Activated T-helper 17 cell treated with anti-CD3 and anti-CD28 coated beads, Interleukin-2, amount 50 U/mL, for 72 hours (primary cell): ENCODE measurements around the gene ARHGAP28. TPM values are rescaled to one million over a fixed set of nuclear protein-coding genes. Genes with fewer than 3 reads are reported as not detected.
"Not testable (repeated sequence)": the region's sequence is repeated elsewhere in the genome, so short reads cannot be mapped to it uniquely, and the experiment has no call there.

Experiments used
- ATAC-seq: fragments of 150-1000 bp; cut with Tn5 transposase; replicated peaks from 2 replicates; pipeline ENCODE4 v1.10.0; 2021; ENCODE audit warnings: mild to moderate bottlenecking, moderate library complexity
- H3K27ac Mint-ChIP-seq: one replicate; pipeline ENCODE4 v1.8.0; 2022; ENCODE audit warnings: mixed read lengths
- H3K27me3 Mint-ChIP-seq: one replicate; pipeline ENCODE4 v1.8.0; 2022; ENCODE audit warnings: mixed read lengths
- H3K36me3 Mint-ChIP-seq: one replicate; pipeline ENCODE4 v1.8.0; 2022; ENCODE audit warnings: low read depth, mild to moderate bottlenecking, mixed read lengths
- H3K4me1 Mint-ChIP-seq: one replicate; pipeline ENCODE4 v1.8.0; 2022; ENCODE audit warnings: mixed read lengths
- H3K4me3 Mint-ChIP-seq: one replicate; pipeline ENCODE4 v1.8.0; 2022; ENCODE audit warnings: mild to moderate bottlenecking, mixed read lengths
- H3K9me3 Mint-ChIP-seq: one replicate; pipeline ENCODE4 v1.8.0; 2022; ENCODE audit warnings: mixed read lengths
- total RNA-seq, 2 donors: library from RNA; stranded (reverse); gene quantifications; one replicate each; pipeline ENCODE4 v1.2.3, GENCODE V29; 2022

ARHGAP28 gene
- total RNA-seq, 2 donors from 2014 or later, result not detected

GRCh38 chr18:6891788-6892187 is 162.3 kb downstream of the ARHGAP28 start:
- no peaks in the 10 kb centered on the region for H3K36me3 Mint-ChIP-seq
- no peak for ATAC-seq
- H3K9me3 Mint-ChIP-seq, result no peaks in the 10 kb centered on the region
- no peak overlapping the region for H3K4me3 Mint-ChIP-seq
- H3K27me3 Mint-ChIP-seq, result no peaks in the 10 kb centered on the region
- no peak overlapping the region for H3K27ac Mint-ChIP-seq
- H3K4me1 Mint-ChIP-seq, result no peaks in the 10 kb centered on the region

GRCh38 chr18:6901286-6901926 is 171.9 kb downstream of the ARHGAP28 start:
- no peak overlapping the region for H3K27ac Mint-ChIP-seq
- ATAC-seq, result no peak
- no peak overlapping the region for H3K4me3 Mint-ChIP-seq
- H3K27me3 Mint-ChIP-seq, result no peaks in the 10 kb centered on the region
- peaks cover 12% of the 10 kb centered on the region for H3K9me3 Mint-ChIP-seq
- no peaks in the 10 kb centered on the region for H3K36me3 Mint-ChIP-seq
- H3K4me1 Mint-ChIP-seq, result no peaks in the 10 kb centered on the region

DNA sequence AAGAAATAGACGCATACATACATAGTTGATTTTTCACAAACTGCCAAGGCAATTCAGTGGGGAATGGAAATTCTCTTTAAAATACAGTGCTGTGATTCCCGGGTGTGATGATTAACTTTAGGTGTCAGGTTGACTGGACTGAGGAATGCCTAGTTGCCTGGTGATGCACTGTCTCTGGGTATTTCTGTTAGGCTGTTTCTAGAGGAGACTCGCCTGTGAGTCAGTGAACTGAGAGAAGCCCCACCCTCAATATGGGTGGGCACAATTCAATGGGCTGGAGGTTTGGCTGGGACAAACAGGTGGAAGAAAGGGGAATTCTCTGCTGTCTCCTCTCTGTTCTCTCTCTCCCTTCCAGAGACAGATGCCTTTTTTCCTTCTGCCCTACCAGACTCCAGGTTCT is 187.6 kb downstream of the ARHGAP28 start:
- H3K4me1 Mint-ChIP-seq, result peaks cover 5% of the 10 kb centered on the region
- peaks cover 5% of the 10 kb centered on the region for H3K9me3 Mint-ChIP-seq
- no peak overlapping the region for H3K27ac Mint-ChIP-seq
- H3K36me3 Mint-ChIP-seq, result no peaks in the 10 kb centered on the region
- no peak for ATAC-seq
- no peak overlapping the region for H3K4me3 Mint-ChIP-seq
- H3K27me3 Mint-ChIP-seq, result peaks cover 3% of the 10 kb centered on the region

DNA sequence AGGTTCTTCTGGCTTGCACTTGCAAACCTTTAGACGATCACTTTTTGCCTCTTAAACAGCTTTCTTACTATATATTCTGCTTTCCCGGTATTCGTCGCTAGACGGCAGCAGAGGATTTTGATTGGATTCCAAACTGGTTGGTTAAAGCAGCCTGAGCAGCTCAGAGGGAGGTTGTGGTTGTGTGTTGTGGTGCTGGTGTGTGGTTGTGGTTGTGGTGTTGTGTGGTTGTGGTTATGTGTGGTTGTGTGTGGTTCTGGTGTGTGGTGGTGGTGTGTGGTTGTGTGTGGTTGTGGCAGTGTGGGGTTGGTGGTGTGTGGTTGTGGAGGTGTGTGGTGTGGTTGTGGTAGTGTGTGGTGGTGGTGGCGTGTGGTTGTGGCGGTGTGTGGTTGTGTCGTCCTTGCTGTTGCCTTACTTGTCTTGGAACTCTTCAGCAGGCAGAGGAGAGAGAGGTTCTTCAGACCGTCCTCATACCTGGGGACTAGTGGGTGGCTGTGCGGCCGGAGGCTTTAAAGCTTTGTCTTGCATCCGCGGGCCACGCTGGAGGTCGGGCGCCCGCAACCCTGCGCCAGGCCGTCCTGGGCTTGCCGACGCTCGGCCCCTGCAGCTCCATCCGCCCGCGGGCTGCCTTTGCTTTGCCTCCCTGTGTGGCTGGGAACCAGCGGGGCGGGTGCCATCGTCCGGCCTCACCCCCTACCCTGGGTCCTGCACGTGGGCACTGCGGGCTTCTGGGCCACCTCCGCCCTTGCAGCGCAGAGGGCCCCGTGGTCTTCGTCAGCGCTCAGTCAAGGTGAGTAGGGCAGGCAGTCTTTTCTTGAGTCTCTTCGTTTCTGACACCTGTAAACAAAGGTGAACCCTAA is 190.8 kb downstream of the ARHGAP28 start:
- no peaks in the 10 kb centered on the region for H3K36me3 Mint-ChIP-seq
- peaks cover 3% of the 10 kb centered on the region for H3K27me3 Mint-ChIP-seq
- peaks cover 14% of the 10 kb centered on the region for H3K9me3 Mint-ChIP-seq
- no peak overlapping the region for H3K4me3 Mint-ChIP-seq
- H3K4me1 Mint-ChIP-seq, result peaks cover 5% of the 10 kb centered on the region
- no peak for ATAC-seq
- no peak overlapping the region for H3K27ac Mint-ChIP-seq

- Mint-ChIP-seq H3K4me3 (no peak overlapping the region), H3K4me1 (peaks cover 5% of the 10 kb centered on the region), H3K27ac (no peak overlapping the region), H3K9me3 (peaks cover 14% of the 10 kb centered on the region), H3K27me3 (peaks cover 3% of the 10 kb centered on the region), H3K36me3 (no peaks in the 10 kb centered on the region)
- ATAC-seq, result no peak
Measured at GRCh38 chr18:6921571-6921970, 192.1 kb downstream of the ARHGAP28 start.

DNA sequence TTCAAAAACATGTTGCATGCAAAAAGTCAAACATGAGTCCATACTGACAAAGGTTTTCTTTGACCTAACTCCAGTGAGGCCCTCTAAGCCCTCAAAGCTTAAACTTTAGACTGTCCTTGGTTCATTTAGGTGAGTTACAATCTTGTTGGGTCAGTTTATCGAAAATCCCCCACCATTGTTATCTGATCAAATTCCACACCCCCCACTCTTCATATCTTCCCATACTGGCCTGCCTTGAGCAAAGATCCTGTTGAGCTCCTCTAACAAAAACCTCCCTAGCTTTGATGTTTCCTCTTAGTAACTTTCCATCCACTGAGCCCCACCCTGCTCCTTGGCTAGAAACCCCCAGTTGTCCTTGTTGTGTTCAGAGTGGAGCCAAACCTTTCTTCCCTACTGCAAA is 193.7 kb downstream of the ARHGAP28 start:
- no peak for ATAC-seq
- Mint-ChIP-seq H3K27me3 (peaks cover under 1% of the 10 kb centered on the region), H3K9me3 (peaks cover 14% of the 10 kb centered on the region), H3K36me3 (no peaks in the 10 kb centered on the region), H3K27ac (no peak overlapping the region), H3K4me3 (no peak overlapping the region), H3K4me1 (peaks cover 5% of the 10 kb centered on the region)

DNA sequence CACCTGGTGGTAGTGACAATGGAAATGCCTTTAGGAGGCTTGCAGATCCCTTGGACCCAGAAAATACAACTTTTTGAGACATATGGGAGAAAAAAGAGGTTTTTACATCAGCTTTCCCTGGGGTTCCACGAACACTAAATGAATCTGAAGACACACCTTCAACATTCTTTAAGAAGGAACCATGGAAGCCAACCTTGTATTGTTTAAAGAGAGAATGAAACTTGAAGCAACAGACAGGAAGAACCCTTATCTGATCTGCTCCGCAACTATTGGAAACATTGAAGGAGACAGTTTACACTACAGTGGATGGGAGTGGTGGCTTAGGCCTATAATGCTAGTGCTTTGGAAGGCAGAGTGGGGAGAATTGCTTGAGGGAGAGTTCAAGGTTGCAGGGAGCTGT is 197.6 kb downstream of the ARHGAP28 start:
- ATAC-seq, result no peak
- Mint-ChIP-seq H3K27me3 (no peaks in the 10 kb centered on the region), H3K9me3 (peaks cover 20% of the 10 kb centered on the region)

DNA sequence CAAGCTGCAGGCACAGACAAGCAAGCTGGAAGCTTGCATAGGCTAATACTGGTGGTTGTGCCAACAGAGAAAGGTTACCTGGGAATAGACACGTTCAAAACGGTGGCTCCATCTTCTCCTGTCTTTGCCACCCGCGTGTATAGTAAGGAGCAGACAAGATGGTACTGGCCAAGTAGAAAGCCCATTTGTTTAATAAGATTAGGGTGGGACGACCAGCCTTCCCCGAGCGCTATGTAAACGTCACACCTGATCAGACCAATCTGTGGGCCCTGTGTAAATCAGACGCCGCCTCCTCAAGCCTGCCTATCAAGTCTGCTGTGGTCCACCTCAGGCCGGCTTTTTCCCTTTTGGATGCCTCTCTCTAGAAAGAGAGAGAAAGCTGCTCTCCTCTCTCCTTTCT is 198.8 kb downstream of the ARHGAP28 start:
- Mint-ChIP-seq H3K27ac (no peak overlapping the region), H3K9me3 (peaks cover 18% of the 10 kb centered on the region), H3K36me3 (no peaks in the 10 kb centered on the region), H3K4me1 (no peaks in the 10 kb centered on the region), H3K4me3 (no peak overlapping the region), H3K27me3 (no peaks in the 10 kb centered on the region)
- ATAC-seq, result no peak

More for the DNA sequence above, 197.6 kb downstream of the ARHGAP28 start:
- H3K36me3 Mint-ChIP-seq, result no peaks in the 10 kb centered on the region
- no peak overlapping the region for H3K27ac Mint-ChIP-seq
- no peaks in the 10 kb centered on the region for H3K4me1 Mint-ChIP-seq
- no peak overlapping the region for H3K4me3 Mint-ChIP-seq

DNA sequence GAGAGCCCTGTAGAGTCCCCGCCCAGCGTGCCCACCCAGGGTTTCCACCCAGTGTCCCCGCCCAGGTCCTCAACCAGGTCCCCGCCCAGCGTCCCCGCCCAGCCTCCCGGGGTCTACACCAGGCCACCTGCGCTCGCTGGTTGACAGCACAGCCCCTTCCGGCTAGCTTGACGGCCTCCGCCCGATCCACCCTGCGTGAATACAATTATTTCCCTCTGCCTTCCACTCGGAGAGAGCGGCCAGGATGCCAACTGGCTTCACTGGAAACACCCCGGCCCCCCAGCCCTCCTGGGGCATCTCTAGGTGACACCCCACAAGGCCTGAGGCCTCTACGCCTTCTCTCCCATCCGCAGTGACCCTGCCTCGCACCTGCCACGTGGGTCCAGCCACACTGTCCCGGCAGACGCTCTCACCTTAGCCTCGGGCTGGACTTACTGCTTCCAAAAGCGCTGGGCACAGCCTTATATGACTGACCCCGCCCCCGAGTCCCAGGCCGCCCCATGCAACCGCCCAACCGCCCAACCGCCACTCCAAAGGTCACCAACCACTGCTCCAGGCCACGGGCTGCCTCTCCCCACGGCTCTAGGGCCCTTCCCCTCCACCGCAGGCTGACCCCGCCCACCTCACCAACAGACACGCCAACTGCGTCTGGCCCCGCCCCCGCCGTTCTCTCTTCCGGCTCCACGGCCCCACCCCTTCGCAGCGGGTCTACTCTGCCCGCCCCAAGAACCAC is 200.0 kb downstream of the ARHGAP28 start:
- no peaks in the 10 kb centered on the region for H3K4me1 Mint-ChIP-seq
- peaks cover 11% of the 10 kb centered on the region for H3K9me3 Mint-ChIP-seq
- no peak for ATAC-seq
- no peak overlapping the region for H3K4me3 Mint-ChIP-seq
- H3K27ac Mint-ChIP-seq, result no peak overlapping the region
- H3K36me3 Mint-ChIP-seq, result no peaks in the 10 kb centered on the region
- no peaks in the 10 kb centered on the region for H3K27me3 Mint-ChIP-seq

DNA sequence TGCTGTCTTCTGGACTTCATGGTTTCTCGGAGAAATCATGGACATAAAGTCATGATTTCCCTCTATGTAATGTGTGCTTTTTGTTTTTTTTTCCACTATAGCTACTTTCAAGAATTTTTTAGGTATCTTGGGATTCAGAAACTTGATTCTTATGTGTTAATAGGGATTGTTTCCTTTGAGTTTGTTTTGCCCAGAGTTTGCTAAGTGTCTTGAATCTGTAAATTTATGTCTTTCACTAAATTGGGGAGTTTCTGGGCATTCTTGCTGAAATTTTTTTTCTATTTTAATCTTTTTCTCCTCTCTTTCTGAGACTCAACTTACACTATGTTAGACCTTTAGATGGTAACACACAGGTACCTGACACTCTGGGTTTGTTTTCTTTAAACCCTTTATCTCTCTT is 205.3 kb downstream of the ARHGAP28 start:
- Mint-ChIP-seq H3K4me1 (no peaks in the 10 kb centered on the region), H3K27me3 (peaks cover 9% of the 10 kb centered on the region), H3K9me3 (peaks cover 12% of the 10 kb centered on the region), H3K4me3 (no peak overlapping the region), H3K36me3 (no peaks in the 10 kb centered on the region), H3K27ac (no peak overlapping the region)
- ATAC-seq, result no peak

DNA sequence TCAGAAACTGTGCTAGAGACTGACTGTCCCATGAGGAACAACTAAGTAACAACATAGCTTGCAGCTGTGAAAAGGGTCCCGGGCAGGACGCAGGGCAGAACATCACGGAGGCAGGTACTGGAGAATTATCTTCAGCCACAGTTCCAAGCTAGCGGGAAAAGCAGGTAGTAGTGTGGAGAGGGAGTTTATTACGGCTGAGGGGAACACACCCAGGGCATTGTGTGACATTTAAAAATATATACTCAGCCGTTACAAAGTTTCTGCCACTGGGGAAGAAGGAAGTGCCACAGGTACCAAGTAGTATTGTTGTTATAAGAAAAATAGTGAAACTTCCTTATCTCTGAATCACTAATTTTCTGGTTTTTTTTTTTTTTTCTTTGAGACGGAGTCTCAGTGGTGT is 208.5 kb downstream of the ARHGAP28 start:
- Mint-ChIP-seq H3K9me3 (peaks cover 8% of the 10 kb centered on the region), H3K4me1 (no peaks in the 10 kb centered on the region), H3K4me3 (no peak overlapping the region), H3K36me3 (no peaks in the 10 kb centered on the region), H3K27ac (no peak overlapping the region), H3K27me3 (peaks cover 9% of the 10 kb centered on the region)
- no peak for ATAC-seq

- H3K4me3 Mint-ChIP-seq, H3K9me3 Mint-ChIP-seq, ATAC-seq, H3K4me1 Mint-ChIP-seq, H3K27ac Mint-ChIP-seq, H3K36me3 Mint-ChIP-seq, H3K27me3 Mint-ChIP-seq: not testable (repeated sequence)
Measured at GRCh38 chr18:6938403-6938802, 208.9 kb downstream of the ARHGAP28 start.

DNA sequence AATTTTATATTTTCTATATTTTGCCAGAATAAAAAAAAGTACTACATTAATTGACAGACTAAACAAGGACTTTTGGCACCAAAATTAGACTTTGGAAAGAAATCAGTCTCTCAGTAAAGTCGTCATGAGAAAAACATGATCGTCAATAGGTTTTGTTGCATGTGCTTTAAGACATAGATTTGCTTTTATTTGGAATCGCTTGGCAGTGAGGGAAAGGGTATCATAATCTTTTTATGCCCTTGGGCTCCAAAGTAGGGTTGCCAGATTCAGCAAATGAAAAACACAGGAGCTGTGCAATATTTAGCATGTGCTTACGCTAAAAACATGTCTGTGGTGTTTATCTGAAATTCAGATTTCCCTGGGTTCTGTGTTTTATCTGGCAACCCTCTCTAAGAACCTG is 210.5 kb downstream of the ARHGAP28 start:
- Mint-ChIP-seq H3K27me3 (peaks cover 9% of the 10 kb centered on the region), H3K36me3 (no peaks in the 10 kb centered on the region), H3K27ac (no peak overlapping the region), H3K4me3 (no peak overlapping the region), H3K9me3 (peaks cover 11% of the 10 kb centered on the region), H3K4me1 (no peaks in the 10 kb centered on the region)
- ATAC-seq, result no peak

GRCh38 chr18:6940451-6940850 is 210.9 kb downstream of the ARHGAP28 start:
- ATAC-seq, result no peak
- peaks cover 9% of the 10 kb centered on the region for H3K27me3 Mint-ChIP-seq
- no peaks in the 10 kb centered on the region for H3K4me1 Mint-ChIP-seq
- H3K36me3 Mint-ChIP-seq, result no peaks in the 10 kb centered on the region
- no peak overlapping the region for H3K27ac Mint-ChIP-seq
- no peak overlapping the region for H3K4me3 Mint-ChIP-seq
- H3K9me3 Mint-ChIP-seq, result peaks cover 11% of the 10 kb centered on the region

- Mint-ChIP-seq H3K27me3 (peaks cover 5% of the 10 kb centered on the region), H3K4me3 (no peak overlapping the region), H3K9me3 (peaks cover 7% of the 10 kb centered on the region), H3K27ac (no peak overlapping the region), H3K36me3 (no peaks in the 10 kb centered on the region), H3K4me1 (no peaks in the 10 kb centered on the region)
- no peak for ATAC-seq
Measured at GRCh38 chr18:6941996-6942395, 212.5 kb downstream of the ARHGAP28 start.
